Sigmoid colon (tissue), 4 donors: Measurements from ENCODE around the gene ZDHHC1.

Experiments
- EP300 ChIP-seq, 4 donors: sonication (generic); formaldehyde crosslinking; IDR thresholded peaks; one replicate each; pipeline ENCODE4 v1.6.1; 2017; ENCODE audit warnings: antibody characterized with exemption in 4 of 4
- POLR2A ChIP-seq, 2 donors: fragments of 450-650 bp; IDR thresholded peaks; one replicate each; pipeline ENCODE4 v1.6.1; 2016; ENCODE audit warnings: antibody characterized with exemption in 2 of 2, mild to moderate bottlenecking in 2 of 2, moderate library complexity in 2 of 2
- POLR2AphosphoS5 ChIP-seq, 4 donors: sonication (generic); formaldehyde crosslinking; IDR thresholded peaks; one replicate each; pipeline ENCODE4 v1.6.1; 2017; ENCODE audit warnings: antibody characterized with exemption in 4 of 4
- TF ChIP-seq, protein P1 (sequence below), 4 experiments: fragments of 450-650 bp in 3 of 4; fragments of 200-600 bp in 1 of 4; IDR thresholded peaks; one replicate each; pipeline ENCODE4 v1.5.1; 2016 to 2019; ENCODE audit warnings: antibody characterized with exemption in 4 of 4, mild to moderate bottlenecking in 3 of 4, moderate library complexity in 2 of 4

DNA sequence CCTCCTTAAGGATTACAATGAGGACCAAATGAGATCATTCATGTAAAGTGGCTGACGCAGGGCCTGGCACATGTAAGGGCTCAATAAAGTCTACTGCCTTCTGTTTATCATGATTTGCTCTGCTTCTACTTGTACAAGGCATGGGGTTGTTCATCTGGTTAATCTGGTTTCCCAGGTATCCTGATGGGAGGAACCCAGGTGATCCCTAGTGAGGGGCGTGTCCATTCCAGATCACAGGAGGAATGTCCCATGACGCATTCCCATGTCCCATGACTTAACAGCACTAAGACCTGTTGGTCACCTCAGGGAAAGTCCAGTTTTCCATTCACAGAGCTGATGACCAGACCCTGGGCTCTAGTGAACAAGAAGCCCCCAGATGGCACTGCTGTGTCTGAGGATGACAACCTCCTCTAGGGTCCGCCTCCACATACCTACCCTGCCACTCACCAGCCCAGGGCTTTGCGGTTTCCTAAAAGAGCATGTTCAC, 11.5 kb downstream of the ZDHHC1 start:
- TF ChIP-seq, protein P1, sequence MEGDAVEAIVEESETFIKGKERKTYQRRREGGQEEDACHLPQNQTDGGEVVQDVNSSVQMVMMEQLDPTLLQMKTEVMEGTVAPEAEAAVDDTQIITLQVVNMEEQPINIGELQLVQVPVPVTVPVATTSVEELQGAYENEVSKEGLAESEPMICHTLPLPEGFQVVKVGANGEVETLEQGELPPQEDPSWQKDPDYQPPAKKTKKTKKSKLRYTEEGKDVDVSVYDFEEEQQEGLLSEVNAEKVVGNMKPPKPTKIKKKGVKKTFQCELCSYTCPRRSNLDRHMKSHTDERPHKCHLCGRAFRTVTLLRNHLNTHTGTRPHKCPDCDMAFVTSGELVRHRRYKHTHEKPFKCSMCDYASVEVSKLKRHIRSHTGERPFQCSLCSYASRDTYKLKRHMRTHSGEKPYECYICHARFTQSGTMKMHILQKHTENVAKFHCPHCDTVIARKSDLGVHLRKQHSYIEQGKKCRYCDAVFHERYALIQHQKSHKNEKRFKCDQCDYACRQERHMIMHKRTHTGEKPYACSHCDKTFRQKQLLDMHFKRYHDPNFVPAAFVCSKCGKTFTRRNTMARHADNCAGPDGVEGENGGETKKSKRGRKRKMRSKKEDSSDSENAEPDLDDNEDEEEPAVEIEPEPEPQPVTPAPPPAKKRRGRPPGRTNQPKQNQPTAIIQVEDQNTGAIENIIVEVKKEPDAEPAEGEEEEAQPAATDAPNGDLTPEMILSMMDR (IDR thresholded peaks at IDR 0.05), result no peak
- TF ChIP-seq POLR2AphosphoS5 (IDR thresholded peaks at IDR 0.05) (no peak), POLR2A (IDR thresholded peaks at IDR 0.05) (no peak), EP300 (IDR thresholded peaks at IDR 0.05) (no peak)
